Activated CD4-positive, alpha-beta T cell treated with anti-CD3 and anti-CD28 coated beads for 4 hours (primary cell): ENCODE results near the gene BRD3.
"Not testable (repeated sequence)": the region's sequence is repeated elsewhere in the genome, so short reads cannot be mapped to it uniquely, and the experiment has no call there.

Experiments
- DNase-seq, 2 donors: peaks; one replicate each; pipeline ENCODE4 v3.0.0-alpha.2; 2020

Gene BRD3

GRCh38 chr9:133991214-133991921 is 76.5 kb downstream of the BRD3 start:
- no peak for DNase-seq

GRCh38 chr9:133990366-133991213 is 77.2 kb downstream of the BRD3 start:
- DNase-seq = no peak

- no peak for DNase-seq
Observed at GRCh38 chr9:133989625-133990365, 78.0 kb downstream of the BRD3 start.

GRCh38 chr9:133988771-133989170 is 79.1 kb downstream of the BRD3 start:
- not testable (repeated sequence) for DNase-seq

GRCh38 chr9:133987946-133988665 is 79.7 kb downstream of the BRD3 start:
- DNase-seq = no peak

- DNase-seq = no peak
Observed at GRCh38 chr9:133987446-133987788, 80.4 kb downstream of the BRD3 start.

GRCh38 chr9:133986774-133987445 is 80.9 kb downstream of the BRD3 start:
- no peak for DNase-seq

GRCh38 chr9:133986061-133986460 is 81.8 kb downstream of the BRD3 start:
- DNase-seq = no peak

- no peak for DNase-seq
Observed at GRCh38 chr9:133982971-133983720, 84.7 kb downstream of the BRD3 start.

GRCh38 chr9:133981958-133982681 is 85.7 kb downstream of the BRD3 start:
- no peak for DNase-seq

GRCh38 chr9:133981589-133981957 is 86.3 kb downstream of the BRD3 start:
- no peak for DNase-seq

- DNase-seq = no peak
Observed at GRCh38 chr9:133980864-133981588, 86.8 kb downstream of the BRD3 start.
